ENCODE measurements around the gene PROK1.

The PROK1 gene

GRCh38 chr1:110466646-110467280 is 15.8 kb downstream of the PROK1 start:
- no peak for DNase-seq

DNA sequence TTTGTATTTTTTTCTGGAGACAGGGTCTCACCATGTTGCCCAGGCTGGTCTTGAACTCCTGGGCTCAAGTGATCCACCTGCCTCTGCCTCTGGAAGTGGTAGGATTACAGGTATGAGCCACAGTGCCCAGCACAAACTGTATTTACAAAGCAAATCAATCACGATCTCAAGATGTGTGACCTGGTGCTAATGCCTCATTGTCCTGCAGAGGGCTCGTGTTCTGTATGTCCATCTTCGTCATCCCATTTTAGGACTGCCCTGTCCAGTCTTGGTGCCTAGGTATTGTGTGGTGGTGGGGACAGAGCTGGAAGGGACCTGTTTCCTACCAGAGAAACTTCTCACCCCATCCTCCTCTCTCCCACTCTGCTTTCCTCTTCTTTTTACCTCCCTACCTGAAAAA is 20.2 kb downstream of the PROK1 start:
- no peak for DNase-seq

DNA sequence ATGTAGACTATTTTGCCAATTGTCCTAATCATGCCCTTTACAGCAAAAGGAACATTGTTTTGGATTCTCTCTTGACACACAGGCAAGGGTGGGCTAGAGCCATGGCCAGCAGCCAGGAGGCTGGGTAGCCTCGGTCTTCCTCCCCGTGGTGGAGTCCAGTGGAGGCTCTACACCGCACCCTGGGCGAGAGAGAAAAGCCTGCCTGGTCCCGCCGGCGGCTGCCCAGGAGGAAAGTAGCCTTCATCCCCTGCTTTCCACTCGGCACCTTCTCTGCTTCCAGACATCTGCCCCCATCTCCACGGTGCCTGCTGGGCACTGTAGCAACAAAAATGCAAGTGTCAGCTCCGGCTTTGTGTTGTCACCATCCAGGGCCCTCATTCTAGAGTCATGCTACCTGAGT is 21.6 kb downstream of the PROK1 start:
- no peak for DNase-seq

DNA sequence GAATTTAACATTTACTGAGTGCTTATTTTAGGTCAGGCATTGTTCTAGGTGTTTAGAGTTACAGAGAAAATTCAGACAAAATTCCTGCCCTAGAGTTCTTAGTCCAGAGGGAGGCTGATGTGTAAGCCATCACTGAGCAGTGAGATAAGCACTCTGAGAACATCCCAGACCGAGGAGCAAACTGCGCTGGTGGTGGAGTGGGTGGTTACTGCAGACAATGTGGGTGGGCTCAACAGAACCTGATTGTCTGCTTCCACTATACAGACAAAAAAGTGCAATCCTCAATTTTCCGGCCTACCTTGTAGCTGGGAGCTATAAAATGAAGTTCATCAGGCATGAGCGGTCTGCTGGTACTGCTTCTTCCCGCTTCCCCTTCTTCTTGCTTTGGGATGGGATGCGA is 23.5 kb downstream of the PROK1 start:
- no peak for DNase-seq

DNA sequence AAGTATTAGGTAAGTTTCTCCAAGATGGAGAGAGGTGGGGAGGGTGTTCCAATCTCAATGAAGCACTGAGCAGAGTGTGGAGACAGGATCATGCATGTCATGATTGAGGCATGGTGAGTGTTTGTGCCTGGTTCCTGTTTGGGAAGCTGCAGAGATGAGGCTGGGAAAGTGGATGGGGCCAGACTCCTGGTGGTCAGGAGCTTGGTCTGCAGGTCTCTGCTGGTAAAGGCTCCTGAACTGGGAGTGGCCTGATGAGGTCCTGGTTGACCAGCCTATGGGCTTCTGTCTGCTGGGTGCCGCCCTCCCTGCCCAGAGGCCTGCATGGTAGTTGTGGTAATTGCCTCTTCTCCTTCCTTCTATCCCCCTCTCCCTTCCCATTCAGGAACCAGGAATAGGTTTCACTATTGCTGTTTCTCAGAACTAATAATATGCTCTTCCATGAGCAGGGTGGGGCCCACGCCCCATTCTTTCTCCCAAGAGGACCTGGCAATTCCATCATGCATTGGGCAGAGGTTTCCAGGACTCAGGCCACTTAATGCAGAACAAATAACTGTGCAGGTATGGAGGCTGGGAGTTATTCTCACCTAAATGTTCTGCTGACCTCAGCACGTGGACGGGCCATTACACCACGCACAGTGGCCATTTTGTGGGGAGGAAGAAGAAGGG is 24.5 kb downstream of the PROK1 start:
- no peak for DNase-seq

DNA sequence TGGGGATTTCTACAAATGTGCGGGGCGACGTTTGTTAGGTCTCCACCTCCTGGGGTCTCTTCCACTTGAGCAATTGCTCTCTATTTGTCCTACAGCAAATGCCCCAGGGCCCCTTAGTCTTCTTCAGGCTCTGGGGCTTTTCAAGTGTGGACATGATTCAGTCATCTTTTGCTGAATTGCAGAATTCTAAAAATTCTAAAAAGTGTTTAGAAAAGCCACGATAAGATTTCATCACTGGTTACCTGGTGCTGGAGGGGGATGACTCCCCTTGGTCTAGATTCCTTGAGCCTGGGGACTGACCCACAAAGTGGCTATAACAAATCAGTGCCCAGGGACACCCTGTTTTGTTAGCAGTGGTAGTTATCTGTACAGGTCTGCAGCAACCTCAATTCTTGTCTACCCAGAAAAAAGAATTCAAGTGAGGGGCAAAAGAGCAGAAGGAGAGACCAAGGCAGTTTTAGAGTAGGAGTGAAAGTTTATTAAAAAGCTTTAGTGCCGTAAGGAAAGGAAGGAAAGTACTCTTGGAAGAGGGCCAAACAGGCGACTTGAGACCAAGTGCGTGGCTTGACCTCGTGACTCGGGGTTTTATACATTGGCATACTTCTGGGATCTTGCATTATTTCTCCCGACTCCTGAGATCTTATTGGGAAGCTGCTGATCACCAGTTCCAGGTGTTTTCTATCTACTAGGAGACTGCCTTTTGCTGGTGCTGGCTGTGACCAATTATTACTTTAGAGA is 25.2 kb downstream of the PROK1 start:
- no peak for DNase-seq

DNA sequence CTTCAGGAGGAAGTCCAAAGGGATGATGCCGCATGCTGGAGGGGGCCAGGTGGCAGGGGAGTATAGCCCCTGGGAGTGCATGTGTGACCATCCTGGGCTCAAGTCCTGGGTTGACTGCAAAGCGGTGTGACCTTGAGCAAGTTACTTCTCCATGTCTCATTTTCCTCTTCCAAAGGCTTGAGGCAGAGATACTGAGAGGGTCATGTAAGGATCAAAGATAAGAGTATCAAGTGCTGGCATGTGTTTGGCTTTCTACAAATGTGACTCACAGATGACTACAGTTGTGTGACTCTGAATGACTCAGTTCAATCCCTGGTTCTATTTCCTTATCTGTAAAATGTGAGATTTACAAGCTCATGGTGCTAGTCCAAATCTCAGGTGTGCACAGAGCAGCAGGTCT is 26.1 kb downstream of the PROK1 start:
- DNase-seq, result no peak

DNA sequence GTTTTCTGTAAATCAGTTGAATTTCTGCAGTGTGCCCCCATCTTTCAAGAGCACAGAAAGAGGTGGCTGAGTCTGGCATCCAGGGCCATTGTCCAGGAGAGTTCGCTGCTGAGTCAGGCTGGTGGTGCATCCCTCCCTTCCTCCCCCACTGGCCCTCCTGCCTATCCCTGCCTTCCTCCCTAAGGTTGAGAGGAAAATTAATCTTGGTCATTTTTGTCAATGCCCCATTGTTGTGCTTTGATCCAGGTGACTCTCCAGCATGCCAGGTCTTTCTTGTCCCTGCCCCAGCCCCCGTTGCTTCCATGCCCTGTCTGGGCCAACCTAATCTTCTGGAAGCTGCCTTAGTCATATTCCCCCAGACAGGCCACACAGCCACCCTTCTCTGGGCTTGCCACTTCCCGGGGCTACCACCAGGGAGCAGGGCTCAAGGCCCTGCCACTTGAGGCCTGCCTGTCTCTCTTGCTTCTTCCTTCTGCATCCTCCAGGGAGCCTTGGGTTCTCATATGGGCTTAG is 26.6 kb downstream of the PROK1 start:
- no peak for DNase-seq

DNA sequence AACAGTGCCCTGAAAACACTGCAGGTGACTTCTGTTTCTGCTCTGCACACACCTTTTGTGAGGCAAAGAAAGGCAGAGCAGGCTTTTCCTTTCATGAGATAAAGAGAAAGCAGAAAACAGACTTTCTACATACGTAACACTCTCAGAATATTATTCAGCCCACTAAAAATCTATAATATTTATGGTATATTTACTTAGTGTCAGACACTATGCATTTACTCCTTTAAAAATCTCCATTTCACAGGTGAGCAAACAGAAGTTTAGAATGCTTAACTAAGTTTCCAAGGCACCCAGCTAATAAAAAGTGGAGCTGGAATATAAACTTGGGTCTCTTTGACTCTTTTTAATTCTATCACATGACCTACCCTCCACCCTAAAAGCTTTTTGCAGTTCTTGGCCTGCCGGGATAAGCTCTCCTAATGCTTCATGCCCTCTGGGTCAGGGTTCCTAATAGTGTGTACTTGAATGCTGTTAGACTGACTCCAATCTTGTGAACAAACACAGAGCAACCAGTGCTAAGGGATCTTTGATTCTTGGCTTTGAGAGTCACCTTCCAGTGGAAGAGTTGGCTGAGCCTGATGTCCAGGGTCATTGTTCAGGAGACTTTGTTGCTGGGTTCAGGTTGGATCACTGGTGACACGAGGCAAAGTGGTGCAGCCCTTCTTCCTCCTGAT is 27.2 kb downstream of the PROK1 start:
- DNase-seq, result no peak

GRCh38 chr1:110478886-110479285 is 27.9 kb downstream of the PROK1 start:
- DNase-seq, result no peak

- DNase-seq, result no peak
Measured at GRCh38 chr1:110480356-110481096, 29.6 kb downstream of the PROK1 start.

- no peak for DNase-seq
Measured at GRCh38 chr1:110481968-110482623, 31.1 kb downstream of the PROK1 start.

- DNase-seq, result no peak
Measured at GRCh38 chr1:110482662-110483307, 31.8 kb downstream of the PROK1 start.

DNA sequence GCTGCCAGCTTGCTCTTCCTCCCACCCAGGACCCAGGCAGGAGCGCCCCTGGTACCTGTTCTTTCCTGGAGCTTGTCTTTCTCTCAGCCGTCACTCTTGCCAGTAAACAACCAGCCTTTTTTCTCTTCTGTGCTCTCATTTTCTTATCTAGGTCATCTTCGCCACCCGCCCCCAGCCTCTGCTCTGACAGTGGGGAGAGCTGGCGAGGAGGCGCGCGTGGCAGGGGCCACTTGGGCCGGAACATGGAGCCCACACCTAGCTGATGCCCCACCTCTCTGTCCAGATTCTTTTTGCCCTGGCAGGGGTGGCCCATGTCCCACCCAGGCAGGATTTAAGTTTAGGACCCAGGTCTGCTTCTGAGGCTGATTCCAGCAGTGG is 32.3 kb downstream of the PROK1 start:
- DNase-seq, result peak in 1 of 2 experiments; percentile 12

DNA sequence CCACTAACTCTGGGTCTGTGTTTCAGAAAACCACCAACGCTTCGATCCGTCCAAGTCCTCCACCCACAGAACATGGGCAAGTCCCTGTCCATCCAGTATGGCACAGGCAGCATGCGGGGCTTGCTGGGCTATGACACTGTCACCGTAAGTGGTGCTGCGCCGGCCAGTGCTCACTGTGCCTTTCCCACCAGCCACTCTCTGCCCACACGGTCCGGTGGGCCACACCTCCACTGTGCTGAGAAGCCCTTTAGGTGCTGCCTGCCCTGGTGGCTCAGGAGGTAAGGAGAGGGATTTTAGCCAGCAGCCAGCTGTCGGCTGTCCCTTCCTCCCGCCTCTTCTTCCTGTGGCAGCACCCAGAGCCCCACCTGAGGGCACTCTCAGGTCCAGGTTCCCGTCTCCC is 33.9 kb downstream of the PROK1 start:
- DNase-seq, result no peak

DNA sequence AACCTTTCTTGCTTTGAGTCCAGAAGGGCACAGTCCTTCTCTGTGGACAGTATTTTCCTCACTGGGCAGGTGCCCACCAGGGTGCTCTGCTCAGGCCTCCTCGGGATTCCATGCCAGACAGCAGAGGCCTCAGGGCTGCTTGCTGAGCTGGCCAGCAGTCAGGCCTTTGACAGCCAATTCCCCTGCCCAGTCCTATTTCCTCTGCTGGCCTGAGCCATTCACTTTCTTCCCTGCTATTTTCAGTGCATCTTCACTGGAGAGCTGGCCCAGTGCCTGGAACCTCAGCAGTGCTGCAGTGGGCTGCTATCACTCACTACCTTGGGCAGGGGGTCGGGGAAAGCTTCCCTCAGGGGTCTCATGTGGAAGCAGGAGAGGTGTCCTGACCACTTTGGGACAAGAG is 34.8 kb downstream of the PROK1 start:
- no peak for DNase-seq

DNA sequence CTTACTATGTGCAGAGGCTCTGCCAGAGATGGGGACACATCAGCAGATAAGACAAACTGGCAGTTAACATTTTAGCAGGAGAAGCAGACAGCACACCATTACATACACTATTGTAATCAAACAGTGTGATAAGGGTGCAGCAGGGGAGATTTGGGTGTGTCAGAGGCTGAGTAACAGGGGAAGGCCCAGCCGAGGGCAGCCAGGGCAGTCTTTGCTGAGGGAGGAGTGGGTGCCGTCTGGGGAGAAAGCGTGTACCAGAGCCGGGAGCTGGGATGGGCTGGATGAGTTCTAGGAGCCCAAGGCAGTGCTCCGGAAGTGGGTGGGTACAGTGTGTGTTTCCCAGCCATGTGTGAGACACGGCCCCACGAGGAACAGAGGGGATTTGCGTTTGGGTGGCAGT is 36.8 kb downstream of the PROK1 start:
- DNase-seq, result no peak

GRCh38 chr1:110488161-110488560 is 37.2 kb downstream of the PROK1 start:
- no peak for DNase-seq

DNA sequence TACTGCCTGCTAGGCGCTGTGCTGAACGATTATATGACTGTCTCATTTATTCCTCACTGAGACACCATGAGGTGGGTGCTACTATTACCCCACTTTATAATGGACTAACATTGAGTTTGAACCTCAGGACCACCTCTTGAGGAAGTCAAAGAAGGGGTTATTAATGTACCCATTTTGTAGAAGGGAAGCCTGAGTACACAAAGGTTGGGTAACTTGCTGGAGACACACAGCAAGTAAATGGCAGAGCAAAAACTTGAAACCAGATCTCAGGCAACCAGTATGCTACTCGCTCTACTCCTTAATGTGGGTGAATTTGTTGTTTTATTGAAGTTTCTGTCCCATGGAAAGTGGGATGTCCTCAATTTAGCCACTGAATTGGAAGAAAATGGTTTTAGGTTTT is 37.9 kb downstream of the PROK1 start:
- no peak for DNase-seq

DNA sequence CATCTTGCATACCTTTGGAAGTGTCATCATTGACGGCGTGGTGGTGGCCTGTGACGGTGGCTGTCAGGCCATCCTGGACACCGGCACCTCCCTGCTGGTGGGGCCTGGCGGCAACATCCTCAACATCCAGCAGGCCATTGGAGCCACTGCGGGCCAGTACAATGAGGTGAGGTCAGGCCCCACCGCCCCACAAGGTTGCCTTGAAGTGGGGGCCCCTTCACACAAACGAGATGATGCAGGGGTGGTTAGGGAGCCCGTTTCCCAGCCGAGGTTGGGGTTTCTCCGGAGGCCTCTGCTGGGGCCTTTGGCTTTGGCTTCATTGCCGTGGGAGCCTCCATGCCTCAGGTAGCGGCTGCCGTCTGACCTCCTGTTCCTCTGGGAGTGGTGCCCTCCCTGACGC is 38.5 kb downstream of the PROK1 start:
- DNase-seq, result no peak

DNA sequence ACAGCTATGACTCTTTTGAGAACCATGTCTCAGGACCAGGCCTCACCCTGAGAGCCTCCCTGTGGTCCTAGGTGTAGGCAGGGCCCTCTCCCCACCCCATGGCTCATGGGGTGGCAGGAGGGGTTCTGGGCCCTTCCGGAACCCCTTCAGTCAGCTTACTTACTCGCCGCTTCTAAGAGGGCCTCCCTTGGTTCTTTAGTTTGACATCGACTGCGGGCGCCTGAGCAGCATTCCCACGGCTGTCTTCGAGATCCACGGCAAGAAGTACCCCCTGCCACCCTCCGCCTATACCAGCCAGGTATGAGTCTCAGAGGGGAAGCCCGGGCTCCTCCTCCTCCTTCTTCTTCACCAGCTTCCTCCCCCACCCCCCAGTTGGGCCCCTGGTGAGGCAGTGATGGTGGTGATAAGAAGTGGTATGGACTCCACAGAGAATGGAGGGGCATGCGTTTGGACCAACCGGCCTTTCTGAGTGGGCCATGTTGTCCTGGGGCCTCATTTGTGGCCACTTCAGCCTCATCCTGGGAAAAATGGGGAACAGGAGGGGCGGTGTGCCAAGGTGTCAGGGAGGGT is 39.1 kb downstream of the PROK1 start:
- no peak for DNase-seq
